ENCODE measurements around the gene INSC.

Gene INSC

GRCh38 chr11:15228331-15228849 is 113.7 kb downstream of the INSC start:
- TF ChIP-seq, protein P1, sequence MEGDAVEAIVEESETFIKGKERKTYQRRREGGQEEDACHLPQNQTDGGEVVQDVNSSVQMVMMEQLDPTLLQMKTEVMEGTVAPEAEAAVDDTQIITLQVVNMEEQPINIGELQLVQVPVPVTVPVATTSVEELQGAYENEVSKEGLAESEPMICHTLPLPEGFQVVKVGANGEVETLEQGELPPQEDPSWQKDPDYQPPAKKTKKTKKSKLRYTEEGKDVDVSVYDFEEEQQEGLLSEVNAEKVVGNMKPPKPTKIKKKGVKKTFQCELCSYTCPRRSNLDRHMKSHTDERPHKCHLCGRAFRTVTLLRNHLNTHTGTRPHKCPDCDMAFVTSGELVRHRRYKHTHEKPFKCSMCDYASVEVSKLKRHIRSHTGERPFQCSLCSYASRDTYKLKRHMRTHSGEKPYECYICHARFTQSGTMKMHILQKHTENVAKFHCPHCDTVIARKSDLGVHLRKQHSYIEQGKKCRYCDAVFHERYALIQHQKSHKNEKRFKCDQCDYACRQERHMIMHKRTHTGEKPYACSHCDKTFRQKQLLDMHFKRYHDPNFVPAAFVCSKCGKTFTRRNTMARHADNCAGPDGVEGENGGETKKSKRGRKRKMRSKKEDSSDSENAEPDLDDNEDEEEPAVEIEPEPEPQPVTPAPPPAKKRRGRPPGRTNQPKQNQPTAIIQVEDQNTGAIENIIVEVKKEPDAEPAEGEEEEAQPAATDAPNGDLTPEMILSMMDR (IDR thresholded peaks at IDR 0.05; ENCODE audit: low read depth, low read length), result no peak
- Histone ChIP-seq H3K27ac (no peak overlapping the region), H3K36me3 (no peaks in the 10 kb centered on the region), H3K9me3 (ENCODE audit: severe bottlenecking) (no peaks in the 10 kb centered on the region), H3K27me3 (ENCODE audit: insufficient read depth, low read depth, severe bottlenecking) (peaks cover 9% of the 10 kb centered on the region), H3K4me3 (ENCODE audit: low read depth, low read length) (no peak overlapping the region)
- peak; percentile 31 for DNase-seq

DNA sequence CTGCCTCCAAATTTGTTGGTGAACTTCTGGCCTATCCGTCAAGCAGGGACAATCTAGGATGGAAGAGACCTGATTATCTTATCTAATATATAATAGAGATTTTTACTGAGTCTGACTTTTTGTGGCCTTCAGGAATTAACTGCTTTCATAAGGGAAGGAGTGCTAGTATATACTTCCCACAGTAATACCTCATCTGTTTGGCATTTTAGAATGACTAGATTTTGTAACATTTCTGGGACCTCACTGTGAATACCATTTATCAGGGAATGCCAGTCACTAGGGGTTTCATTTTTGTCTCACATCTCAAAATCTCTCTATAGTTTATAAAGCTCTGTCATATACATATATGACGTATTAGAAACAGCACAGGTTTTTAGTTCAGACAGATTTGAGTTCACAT is 114.3 kb downstream of the INSC start:
- H3K9me3 ChIP-seq (ENCODE audit: severe bottlenecking), result no peaks in the 10 kb centered on the region
- H3K36me3 ChIP-seq, result no peaks in the 10 kb centered on the region
- H3K27me3 ChIP-seq (ENCODE audit: insufficient read depth, low read depth, severe bottlenecking), result peaks cover 9% of the 10 kb centered on the region
- no peak overlapping the region for H3K27ac ChIP-seq
- no peak overlapping the region for H3K4me3 ChIP-seq (ENCODE audit: low read depth, low read length)
- no peak for DNase-seq
- TF ChIP-seq, protein P1 (IDR thresholded peaks at IDR 0.05; ENCODE audit: low read depth, low read length), result no peak

DNA sequence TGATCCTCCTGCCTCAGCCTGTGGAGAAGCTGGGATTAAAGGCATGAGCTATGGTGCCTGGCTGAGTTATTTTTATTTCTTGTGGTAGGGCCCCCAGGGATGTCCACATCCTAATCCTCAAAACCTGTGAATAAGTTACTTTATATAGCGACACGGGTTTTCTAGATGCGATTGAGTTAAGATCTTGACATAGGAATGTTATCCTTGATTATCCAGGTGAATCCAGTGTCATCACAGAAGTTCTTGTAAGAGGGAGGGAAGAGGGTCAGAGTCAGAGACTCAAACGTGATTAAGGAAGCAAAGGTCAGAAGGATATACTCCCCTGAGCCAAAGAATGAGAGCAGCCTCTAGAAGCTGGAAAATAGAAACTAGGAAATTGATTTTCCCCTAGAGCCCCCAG is 117.8 kb downstream of the INSC start:
- peaks cover 7% of the 10 kb centered on the region for H3K27me3 ChIP-seq (ENCODE audit: insufficient read depth, low read depth, severe bottlenecking)
- no peak overlapping the region for H3K27ac ChIP-seq
- H3K4me3 ChIP-seq (ENCODE audit: low read depth, low read length), result no peak overlapping the region
- H3K9me3 ChIP-seq (ENCODE audit: severe bottlenecking), result no peaks in the 10 kb centered on the region
- H3K36me3 ChIP-seq, result no peaks in the 10 kb centered on the region
- no peak for DNase-seq
- TF ChIP-seq, protein P1 (IDR thresholded peaks at IDR 0.05; ENCODE audit: low read depth, low read length), result no peak

GRCh38 chr11:15233371-15234165 is 118.8 kb downstream of the INSC start:
- no peak overlapping the region for H3K27ac ChIP-seq
- H3K27me3 ChIP-seq (ENCODE audit: insufficient read depth, low read depth, severe bottlenecking), result peaks cover 4% of the 10 kb centered on the region
- H3K36me3 ChIP-seq, result no peaks in the 10 kb centered on the region
- no peaks in the 10 kb centered on the region for H3K9me3 ChIP-seq (ENCODE audit: severe bottlenecking)
- no peak overlapping the region for H3K4me3 ChIP-seq (ENCODE audit: low read depth, low read length)
- TF ChIP-seq, protein P1 (IDR thresholded peaks at IDR 0.05; ENCODE audit: low read depth, low read length), result no peak
- no peak for DNase-seq

GRCh38 chr11:15234796-15235195 is 120.1 kb downstream of the INSC start:
- no peak for DNase-seq
- TF ChIP-seq, protein P1 (IDR thresholded peaks at IDR 0.05; ENCODE audit: low read depth, low read length), result no peak
- no peaks in the 10 kb centered on the region for H3K36me3 ChIP-seq
- H3K4me3 ChIP-seq (ENCODE audit: low read depth, low read length), result no peak overlapping the region
- no peak overlapping the region for H3K27ac ChIP-seq
- no peaks in the 10 kb centered on the region for H3K27me3 ChIP-seq (ENCODE audit: insufficient read depth, low read depth, severe bottlenecking)
- H3K9me3 ChIP-seq (ENCODE audit: severe bottlenecking), result no peaks in the 10 kb centered on the region
